ENCODE results near the gene INMT. TPM values are rescaled to one million over a fixed set of nuclear protein-coding genes. Genes with fewer than 3 reads are reported as not detected.

Gene INMT
- total RNA-seq, 1 donor from 2014 or later: 0.09 TPM

DNA sequence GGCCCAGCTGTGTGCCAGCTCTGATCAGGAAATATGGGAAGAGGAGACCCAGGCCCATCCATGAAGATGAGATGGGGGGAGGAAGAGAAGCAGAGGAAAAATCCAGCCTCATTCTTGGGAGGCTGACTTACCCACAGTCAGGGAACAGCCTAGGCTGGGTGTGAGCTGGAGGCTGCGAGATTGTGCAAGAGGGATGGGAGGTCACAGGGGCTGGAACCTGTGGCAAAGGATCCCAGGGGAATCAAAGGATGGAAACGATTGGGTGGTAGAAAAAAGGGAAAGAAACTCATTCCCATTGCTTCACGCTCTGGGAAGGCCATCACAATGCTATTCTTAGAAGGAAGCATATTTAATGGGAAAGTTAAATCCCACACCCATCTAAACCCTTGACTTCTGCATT, 43.0 kb upstream of the INMT start:
- no peak overlapping the region for H2AFZ ChIP-seq (ENCODE audit: low read depth, low read length)
- no peaks in the 10 kb centered on the region for H3K4me1 ChIP-seq (ENCODE audit: insufficient read depth, low read length)
- peaks cover 4% of the 10 kb centered on the region for H3K27me3 ChIP-seq (ENCODE audit: insufficient read depth, low read length)
- H3K79me2 ChIP-seq (ENCODE audit: insufficient read depth, low read length): no peaks in the 10 kb centered on the region
- H3K4me2 ChIP-seq (ENCODE audit: low read length): no peak overlapping the region
- H3K4me3 Mint-ChIP-seq (ENCODE audit: unreplicated experiment): no peak overlapping the region
- no peaks in the 10 kb centered on the region for H3K36me3 Mint-ChIP-seq (ENCODE audit: low read depth, unreplicated experiment)
- H3K36me3 ChIP-seq (ENCODE audit: insufficient read depth, low read length): no peaks in the 10 kb centered on the region
- no peaks in the 10 kb centered on the region for H3K9me3 ChIP-seq (ENCODE audit: insufficient read depth, low read depth, low read length)
- no peak overlapping the region for H3K27ac ChIP-seq (ENCODE audit: low read depth, low read length)
- TF ChIP-seq, protein P1, sequence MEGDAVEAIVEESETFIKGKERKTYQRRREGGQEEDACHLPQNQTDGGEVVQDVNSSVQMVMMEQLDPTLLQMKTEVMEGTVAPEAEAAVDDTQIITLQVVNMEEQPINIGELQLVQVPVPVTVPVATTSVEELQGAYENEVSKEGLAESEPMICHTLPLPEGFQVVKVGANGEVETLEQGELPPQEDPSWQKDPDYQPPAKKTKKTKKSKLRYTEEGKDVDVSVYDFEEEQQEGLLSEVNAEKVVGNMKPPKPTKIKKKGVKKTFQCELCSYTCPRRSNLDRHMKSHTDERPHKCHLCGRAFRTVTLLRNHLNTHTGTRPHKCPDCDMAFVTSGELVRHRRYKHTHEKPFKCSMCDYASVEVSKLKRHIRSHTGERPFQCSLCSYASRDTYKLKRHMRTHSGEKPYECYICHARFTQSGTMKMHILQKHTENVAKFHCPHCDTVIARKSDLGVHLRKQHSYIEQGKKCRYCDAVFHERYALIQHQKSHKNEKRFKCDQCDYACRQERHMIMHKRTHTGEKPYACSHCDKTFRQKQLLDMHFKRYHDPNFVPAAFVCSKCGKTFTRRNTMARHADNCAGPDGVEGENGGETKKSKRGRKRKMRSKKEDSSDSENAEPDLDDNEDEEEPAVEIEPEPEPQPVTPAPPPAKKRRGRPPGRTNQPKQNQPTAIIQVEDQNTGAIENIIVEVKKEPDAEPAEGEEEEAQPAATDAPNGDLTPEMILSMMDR (IDR thresholded peaks at IDR 0.05; ENCODE audit: insufficient read depth, low read depth, low read length): no peak
- TF ChIP-seq EZH2 (IDR thresholded peaks at IDR 0.05; ENCODE audit: insufficient read depth, low read length): no peak
- H4K20me1 ChIP-seq (ENCODE audit: insufficient read depth, low read length): no peaks in the 10 kb centered on the region
- H3K27ac Mint-ChIP-seq (ENCODE audit: unreplicated experiment): no peak overlapping the region
- peaks cover 35% of the 10 kb centered on the region for H3K27me3 Mint-ChIP-seq (ENCODE audit: low read depth, unreplicated experiment)
- no peak overlapping the region for H3K4me3 ChIP-seq (ENCODE audit: insufficient read depth, low read depth, low read length)
- DNase-seq (ENCODE audit: low read depth) (no peak), FAIRE-seq (no peak)
- no peak overlapping the region for H3K9ac ChIP-seq (ENCODE audit: low read length)
- no peaks in the 10 kb centered on the region for H3K4me1 Mint-ChIP-seq (ENCODE audit: low read depth, unreplicated experiment)
- H3K9me3 Mint-ChIP-seq (ENCODE audit: unreplicated experiment): peaks cover 10% of the 10 kb centered on the region

DNA sequence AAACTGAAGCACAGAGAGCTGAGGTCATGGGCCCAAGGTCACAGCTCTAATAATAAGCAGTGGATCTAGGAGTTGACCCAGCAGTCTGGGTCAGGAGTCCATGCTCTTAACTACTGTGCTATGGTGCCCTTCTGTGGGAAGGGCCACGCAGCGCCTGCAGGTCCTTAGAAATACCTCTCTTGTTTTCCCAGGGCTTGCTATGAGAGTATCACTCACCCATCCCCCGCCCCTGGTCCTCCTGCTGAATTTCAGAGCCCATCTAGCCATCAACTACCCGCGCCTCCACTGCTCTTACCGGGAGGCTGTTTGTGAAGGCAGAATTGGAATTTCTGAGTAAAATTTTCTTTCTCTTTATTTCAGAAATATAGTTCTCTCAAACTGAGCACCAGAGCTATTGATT, 42.4 kb upstream of the INMT start:
- no peak overlapping the region for H3K4me3 Mint-ChIP-seq (ENCODE audit: unreplicated experiment)
- no peaks in the 10 kb centered on the region for H3K36me3 Mint-ChIP-seq (ENCODE audit: low read depth, unreplicated experiment)
- Histone ChIP-seq H2AFZ (ENCODE audit: low read depth, low read length) (no peak overlapping the region), H3K4me3 (ENCODE audit: insufficient read depth, low read depth, low read length) (no peak overlapping the region), H3K36me3 (ENCODE audit: insufficient read depth, low read length) (no peaks in the 10 kb centered on the region), H3K4me1 (ENCODE audit: insufficient read depth, low read length) (no peaks in the 10 kb centered on the region), H3K4me2 (ENCODE audit: low read length) (no peak overlapping the region), H3K27me3 (ENCODE audit: insufficient read depth, low read length) (peaks cover 4% of the 10 kb centered on the region), H3K9me3 (ENCODE audit: insufficient read depth, low read depth, low read length) (no peaks in the 10 kb centered on the region), H4K20me1 (ENCODE audit: insufficient read depth, low read length) (no peaks in the 10 kb centered on the region), H3K79me2 (ENCODE audit: insufficient read depth, low read length) (no peaks in the 10 kb centered on the region), H3K9ac (ENCODE audit: low read length) (no peak overlapping the region), H3K27ac (ENCODE audit: low read depth, low read length) (no peak overlapping the region)
- DNase-seq (ENCODE audit: low read depth): no peak
- no peaks in the 10 kb centered on the region for H3K4me1 Mint-ChIP-seq (ENCODE audit: low read depth, unreplicated experiment)
- TF ChIP-seq EZH2 (IDR thresholded peaks at IDR 0.05; ENCODE audit: insufficient read depth, low read length): no peak
- TF ChIP-seq, protein P1 (IDR thresholded peaks at IDR 0.05; ENCODE audit: insufficient read depth, low read depth, low read length): no peak
- no peak for FAIRE-seq
- H3K27me3 Mint-ChIP-seq (ENCODE audit: low read depth, unreplicated experiment): peaks cover 30% of the 10 kb centered on the region
- H3K9me3 Mint-ChIP-seq (ENCODE audit: unreplicated experiment): peaks cover 9% of the 10 kb centered on the region
- no peak overlapping the region for H3K27ac Mint-ChIP-seq (ENCODE audit: unreplicated experiment)

DNA sequence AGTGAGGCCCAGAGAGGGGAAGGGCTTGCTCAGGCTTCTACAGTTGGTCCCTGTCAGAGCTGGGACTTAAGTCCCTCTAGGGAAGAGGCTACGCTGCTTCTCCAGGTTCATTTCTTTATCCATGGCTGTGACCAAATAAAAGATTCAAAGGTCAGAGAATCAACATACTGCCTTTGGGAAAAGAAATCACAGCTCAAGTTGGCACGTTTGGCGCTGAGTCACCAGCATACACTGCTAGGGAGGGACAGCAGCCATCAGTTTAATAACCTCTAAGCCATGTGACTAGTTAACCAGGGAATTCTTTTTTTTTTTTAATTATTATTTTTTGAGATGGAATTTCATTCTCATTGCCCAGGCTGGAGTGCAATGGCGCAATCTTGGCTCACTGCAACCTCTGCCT, 41.3 kb upstream of the INMT start:
- no peaks in the 10 kb centered on the region for H3K36me3 Mint-ChIP-seq (ENCODE audit: low read depth, unreplicated experiment)
- no peak overlapping the region for H3K27ac ChIP-seq (ENCODE audit: low read depth, low read length)
- no peak overlapping the region for H3K4me3 Mint-ChIP-seq (ENCODE audit: unreplicated experiment)
- H3K9ac ChIP-seq (ENCODE audit: low read length): no peak overlapping the region
- FAIRE-seq: no peak
- no peak for TF ChIP-seq EZH2 (IDR thresholded peaks at IDR 0.05; ENCODE audit: insufficient read depth, low read length)
- TF ChIP-seq, protein P1 (IDR thresholded peaks at IDR 0.05; ENCODE audit: insufficient read depth, low read depth, low read length): no peak
- H3K4me1 ChIP-seq (ENCODE audit: insufficient read depth, low read length): no peaks in the 10 kb centered on the region
- H3K9me3 Mint-ChIP-seq (ENCODE audit: unreplicated experiment): peaks cover 12% of the 10 kb centered on the region
- H3K36me3 ChIP-seq (ENCODE audit: insufficient read depth, low read length): no peaks in the 10 kb centered on the region
- no peaks in the 10 kb centered on the region for H3K79me2 ChIP-seq (ENCODE audit: insufficient read depth, low read length)
- no peak for DNase-seq (ENCODE audit: low read depth)
- H3K27me3 Mint-ChIP-seq (ENCODE audit: low read depth, unreplicated experiment): peaks cover 31% of the 10 kb centered on the region
- no peak overlapping the region for H2AFZ ChIP-seq (ENCODE audit: low read depth, low read length)
- H3K4me3 ChIP-seq (ENCODE audit: insufficient read depth, low read depth, low read length): no peak overlapping the region
- H3K4me2 ChIP-seq (ENCODE audit: low read length): no peak overlapping the region
- H4K20me1 ChIP-seq (ENCODE audit: insufficient read depth, low read length): no peaks in the 10 kb centered on the region
- no peak overlapping the region for H3K27ac Mint-ChIP-seq (ENCODE audit: unreplicated experiment)
- peaks cover 4% of the 10 kb centered on the region for H3K27me3 ChIP-seq (ENCODE audit: insufficient read depth, low read length)
- H3K9me3 ChIP-seq (ENCODE audit: insufficient read depth, low read depth, low read length): peaks cover 6% of the 10 kb centered on the region
- no peaks in the 10 kb centered on the region for H3K4me1 Mint-ChIP-seq (ENCODE audit: low read depth, unreplicated experiment)

Data from astrocyte (in vitro differentiated cells and primary cell).